ENCODE results near the gene CRYBA4.
A peak's percentile ranks its signal among the peaks of the same experiment; 100 is the strongest.

CRYBA4 gene

GRCh38 chr22:26660961-26661578, 39.3 kb downstream of the CRYBA4 start:
- DNase-seq (ENCODE audit: low spot score): no peak

- DNase-seq (ENCODE audit: low spot score): no peak
Observed at GRCh38 chr22:26662160-26662559, 40.4 kb downstream of the CRYBA4 start.

DNA sequence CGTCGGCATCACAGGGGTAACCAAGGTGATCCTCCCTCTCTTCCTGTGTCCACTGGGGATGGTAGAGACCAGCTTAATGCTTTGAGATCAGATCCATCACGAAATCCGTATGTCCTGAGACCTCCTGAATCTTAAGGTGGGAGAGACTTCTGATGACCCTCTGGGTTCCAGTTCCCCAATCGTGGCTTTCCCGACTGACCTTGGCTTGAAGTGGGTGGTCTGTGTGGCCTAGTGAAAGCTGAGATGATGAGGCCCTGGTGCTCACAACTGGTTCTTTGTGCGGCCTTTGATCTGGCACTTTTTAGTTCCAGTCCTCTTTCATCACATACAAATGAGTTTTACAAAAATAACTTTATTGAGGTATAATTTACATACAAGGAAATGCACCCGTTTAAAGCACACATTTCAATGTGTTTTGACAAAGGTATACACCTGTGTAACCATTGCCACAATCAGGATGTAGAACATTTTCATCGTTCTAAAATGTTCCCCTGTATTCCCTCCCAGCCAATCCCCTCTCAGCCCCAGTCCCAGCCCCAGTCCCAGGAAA, 41.7 kb downstream of the CRYBA4 start:
- DNase-seq (ENCODE audit: low spot score): no peak

- no peak for DNase-seq (ENCODE audit: low spot score)
Observed at GRCh38 chr22:26665813-26666231, 44.1 kb downstream of the CRYBA4 start.

- DNase-seq (ENCODE audit: low spot score): no peak
Observed at GRCh38 chr22:26667140-26667539, 45.4 kb downstream of the CRYBA4 start.

DNA sequence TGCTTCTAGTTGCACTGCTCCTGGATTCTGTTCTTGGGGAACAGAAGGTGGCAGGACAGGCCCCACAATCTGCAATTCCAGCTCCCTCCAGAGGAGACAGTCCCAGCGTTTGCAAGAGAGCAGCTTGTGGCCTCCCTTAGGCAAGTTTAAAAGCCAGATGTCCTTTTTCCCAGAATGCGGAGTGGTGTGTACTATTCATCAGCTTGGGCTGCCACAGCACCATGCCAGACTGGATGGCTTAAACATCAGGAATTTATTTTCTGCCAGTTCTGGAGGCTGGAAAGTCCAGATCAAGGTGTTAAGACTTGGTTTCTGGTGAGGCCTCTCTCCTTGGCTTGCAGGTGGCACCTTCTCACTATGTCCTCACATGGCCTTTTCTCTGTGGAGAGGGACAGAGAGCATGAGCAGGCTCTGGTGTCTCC, 47.3 kb downstream of the CRYBA4 start:
- DNase-seq (ENCODE audit: low spot score): no peak

DNA sequence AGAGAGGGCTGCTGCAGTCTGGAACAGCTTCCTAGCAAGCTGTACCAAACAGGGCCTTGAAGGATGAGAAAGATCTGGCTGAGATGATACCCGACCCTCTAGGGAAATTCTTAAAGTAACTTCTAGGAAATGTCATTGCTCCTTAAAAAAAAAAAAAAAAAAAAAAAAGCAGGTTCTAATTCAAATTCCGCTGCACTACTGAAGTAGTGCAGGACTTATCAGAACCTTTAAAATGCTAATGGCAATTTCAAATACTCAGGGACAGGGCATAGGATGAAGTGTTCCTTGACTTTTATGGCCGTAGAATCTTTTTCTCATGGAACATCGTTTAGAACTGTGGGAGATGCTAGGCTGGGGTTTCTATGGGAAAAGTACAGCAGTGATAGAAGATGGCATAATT, 48.7 kb downstream of the CRYBA4 start:
- DNase-seq (ENCODE audit: low spot score): no peak

- no peak for DNase-seq (ENCODE audit: low spot score)
Observed at GRCh38 chr22:26671317-26672059, 49.7 kb downstream of the CRYBA4 start.

- no peak for DNase-seq (ENCODE audit: low spot score)
Observed at GRCh38 chr22:26672060-26672471, 50.3 kb downstream of the CRYBA4 start.

DNA sequence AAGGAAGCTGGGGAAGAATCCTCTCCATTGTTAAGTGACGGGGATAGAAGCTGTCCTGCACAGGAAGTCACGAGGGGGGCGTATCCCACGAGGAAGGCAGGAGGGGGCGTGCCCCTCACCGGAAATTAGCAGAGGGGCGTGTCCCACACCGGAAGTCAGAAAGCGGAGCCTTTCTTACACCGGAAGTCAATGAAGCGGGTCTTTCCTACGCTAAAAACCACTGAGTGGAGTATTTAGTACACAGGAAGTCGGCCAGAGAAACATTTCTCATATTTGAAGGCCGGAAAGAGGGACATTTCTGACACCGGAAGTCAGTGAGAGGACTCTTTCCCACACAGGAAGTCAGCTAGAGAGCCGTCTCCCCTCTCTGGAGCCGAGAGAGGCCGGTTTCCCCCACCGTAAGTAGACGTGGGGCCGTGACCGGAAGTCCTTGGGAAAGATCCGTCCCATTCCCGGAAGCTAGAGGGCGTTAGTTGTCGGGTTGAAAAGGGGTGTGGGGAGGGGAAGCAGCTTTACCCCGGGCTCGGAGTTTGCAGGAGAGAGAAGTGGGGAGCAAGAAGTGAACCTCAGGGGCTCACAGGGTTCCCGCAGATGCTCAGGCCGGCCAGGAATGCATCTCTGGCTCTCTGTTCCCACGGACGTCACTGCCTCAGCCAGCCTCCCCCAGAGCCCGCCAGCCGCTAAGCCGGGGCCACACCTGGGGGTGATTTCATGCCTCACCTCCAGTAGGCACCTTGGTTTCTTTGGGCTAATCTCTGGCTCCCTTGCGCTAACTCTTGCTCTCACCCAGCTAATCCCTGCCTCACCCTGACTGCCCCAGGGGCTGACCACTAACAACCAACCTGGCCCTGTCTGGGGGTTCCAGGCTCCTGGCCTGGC, 51.1 kb downstream of the CRYBA4 start:
- peak; percentile 96 for DNase-seq (ENCODE audit: low spot score)

GRCh38 chr22:26673486-26673885, 51.7 kb downstream of the CRYBA4 start:
- no peak for DNase-seq (ENCODE audit: low spot score)

GRCh38 chr22:26674211-26675190, 52.7 kb downstream of the CRYBA4 start:
- no peak for DNase-seq (ENCODE audit: low spot score)

GRCh38 chr22:26675687-26676268, 54.0 kb downstream of the CRYBA4 start:
- DNase-seq (ENCODE audit: low spot score): no peak

- no peak for DNase-seq (ENCODE audit: low spot score)
Observed at GRCh38 chr22:26677217-26677616, 55.5 kb downstream of the CRYBA4 start.

- DNase-seq (ENCODE audit: low spot score): peak; percentile 83
Observed at GRCh38 chr22:26679003-26679629, 57.4 kb downstream of the CRYBA4 start.
